GM21825 (cell line): ENCODE data around the gene ALK.

Experiments
- ATAC-seq: cut with Tn5 transposase; IDR thresholded peaks from one replicate; pipeline ENCODE4 v1.9.1; 2021; ENCODE audit warnings: mild to moderate bottlenecking, moderate library complexity; ENCODE audit not compliant: unreplicated experiment

ALK gene

DNA sequence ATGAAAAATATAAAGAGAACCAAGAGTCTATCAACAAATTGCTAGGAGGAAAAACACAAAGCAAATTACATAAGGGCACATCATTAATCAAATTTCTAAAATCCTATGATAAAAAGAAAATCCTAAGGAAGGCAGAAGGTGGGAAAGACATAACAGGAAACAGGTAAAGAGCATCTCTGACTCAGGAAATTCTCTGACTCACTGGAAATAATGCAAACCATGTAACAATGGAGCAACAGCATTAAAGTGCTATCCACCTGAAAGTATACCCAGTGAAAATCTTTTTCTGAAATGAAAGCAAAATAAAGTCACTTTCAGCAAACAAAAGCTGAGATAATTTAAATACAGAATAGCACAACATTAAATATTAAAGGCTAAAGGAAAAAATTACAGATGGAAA lies 10.9 kb downstream of the ALK start:
- ATAC-seq: no peak

DNA sequence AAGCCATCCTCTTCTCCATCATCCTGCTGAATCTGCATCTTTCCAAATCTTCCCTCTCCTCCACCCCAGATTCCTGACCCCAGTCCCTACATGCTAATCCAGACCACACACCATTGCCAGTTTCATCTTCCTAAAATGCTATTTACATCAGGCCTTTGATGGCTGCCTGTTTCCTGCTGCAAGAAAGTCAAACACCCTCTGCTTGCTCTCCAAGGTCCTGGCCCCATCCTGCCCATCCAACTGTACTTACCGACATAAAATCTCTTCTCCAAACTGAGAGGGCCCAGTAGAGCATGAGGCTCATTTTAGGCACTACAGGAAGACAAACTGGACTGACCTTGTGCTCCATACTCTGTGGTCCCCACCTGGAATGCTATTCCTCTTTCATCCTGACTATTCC lies 19.0 kb downstream of the ALK start:
- ATAC-seq: no peak

DNA sequence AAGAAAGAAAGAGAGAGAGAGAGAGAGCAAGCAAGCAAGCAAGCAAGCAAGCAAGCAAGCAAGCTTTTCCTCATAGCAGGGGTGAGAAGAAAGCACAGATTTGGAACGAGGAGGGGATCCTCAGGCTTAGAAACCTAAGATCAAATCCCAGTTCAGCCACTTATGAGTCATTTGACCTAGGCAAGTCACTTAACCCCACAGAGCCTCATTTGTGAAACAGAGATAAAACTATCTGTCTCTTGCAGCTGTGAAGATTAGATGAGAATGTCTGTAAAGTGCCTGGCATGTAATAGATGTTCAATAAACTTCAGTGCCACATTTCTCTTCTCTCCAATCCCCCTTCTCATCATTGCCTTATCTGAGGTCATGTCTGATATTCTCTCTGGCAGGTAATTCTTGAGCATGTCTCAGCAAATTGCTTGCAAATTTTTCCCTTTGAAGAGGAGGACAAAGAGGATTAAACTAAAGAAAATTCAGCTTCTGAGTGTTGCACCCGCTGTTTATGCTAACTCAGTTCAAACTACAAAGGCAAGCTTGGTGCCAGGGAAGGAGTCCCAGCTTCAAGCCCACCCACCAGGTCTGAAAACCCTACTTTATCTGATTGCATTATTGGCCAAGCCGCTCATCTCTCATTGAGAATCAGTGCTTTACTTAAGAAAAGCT lies 20.3 kb downstream of the ALK start:
- no peak for ATAC-seq

DNA sequence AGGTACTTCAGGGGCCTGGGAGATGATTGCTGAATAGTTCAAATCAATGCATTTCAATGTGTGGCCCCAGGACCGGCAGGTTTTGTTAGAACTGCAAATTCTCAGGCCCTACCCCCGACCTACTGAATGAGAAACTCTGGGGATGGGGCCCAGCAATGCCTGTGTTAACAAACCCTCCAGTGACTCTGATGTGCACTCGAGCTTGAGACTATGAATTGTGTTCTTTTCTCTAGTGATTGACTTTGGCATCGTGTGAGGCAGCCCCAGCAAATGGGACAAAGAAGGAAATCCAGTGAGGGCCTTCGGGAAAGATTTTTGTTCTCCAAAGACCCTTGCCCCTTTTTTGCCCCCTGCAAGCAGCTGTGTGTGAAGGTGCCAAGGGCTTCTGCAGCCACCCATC lies 22.4 kb downstream of the ALK start:
- ATAC-seq: no peak

DNA sequence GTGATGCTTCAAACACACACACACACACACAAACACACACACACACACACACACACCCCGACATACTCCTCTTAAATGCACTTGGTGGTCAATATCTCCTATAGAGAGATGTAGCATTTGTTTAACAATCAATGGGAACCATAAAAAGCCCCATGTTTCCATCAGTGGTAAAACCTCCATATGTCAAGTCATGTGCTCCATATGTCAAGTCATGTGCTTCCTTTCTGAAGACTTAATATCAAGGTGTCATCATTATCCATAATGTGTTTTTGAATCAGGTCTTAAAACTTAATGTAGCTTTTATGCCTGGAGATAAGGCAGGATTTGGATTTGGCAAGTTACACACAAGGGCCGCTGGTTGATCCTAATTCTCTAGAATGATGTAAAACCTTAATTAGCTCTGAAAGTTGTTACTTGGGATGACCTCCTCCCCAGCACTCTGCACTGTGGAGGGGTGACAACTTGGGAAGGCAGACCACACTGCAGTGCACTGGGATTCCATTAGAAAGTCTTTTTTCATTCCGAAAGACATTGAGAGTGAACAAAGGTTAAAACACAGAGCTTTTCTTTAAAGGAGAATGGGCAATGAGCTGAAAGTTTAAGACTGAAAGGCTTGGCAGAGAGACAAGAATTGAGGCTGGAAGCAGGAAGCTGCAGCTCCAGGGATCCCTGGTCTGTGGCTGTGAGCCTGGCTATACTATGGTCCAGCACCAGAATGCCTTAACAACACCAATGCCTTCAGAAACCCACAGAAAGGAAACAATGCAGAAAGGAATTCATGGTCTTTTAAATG lies 26.4 kb downstream of the ALK start:
- ATAC-seq: no peak

DNA sequence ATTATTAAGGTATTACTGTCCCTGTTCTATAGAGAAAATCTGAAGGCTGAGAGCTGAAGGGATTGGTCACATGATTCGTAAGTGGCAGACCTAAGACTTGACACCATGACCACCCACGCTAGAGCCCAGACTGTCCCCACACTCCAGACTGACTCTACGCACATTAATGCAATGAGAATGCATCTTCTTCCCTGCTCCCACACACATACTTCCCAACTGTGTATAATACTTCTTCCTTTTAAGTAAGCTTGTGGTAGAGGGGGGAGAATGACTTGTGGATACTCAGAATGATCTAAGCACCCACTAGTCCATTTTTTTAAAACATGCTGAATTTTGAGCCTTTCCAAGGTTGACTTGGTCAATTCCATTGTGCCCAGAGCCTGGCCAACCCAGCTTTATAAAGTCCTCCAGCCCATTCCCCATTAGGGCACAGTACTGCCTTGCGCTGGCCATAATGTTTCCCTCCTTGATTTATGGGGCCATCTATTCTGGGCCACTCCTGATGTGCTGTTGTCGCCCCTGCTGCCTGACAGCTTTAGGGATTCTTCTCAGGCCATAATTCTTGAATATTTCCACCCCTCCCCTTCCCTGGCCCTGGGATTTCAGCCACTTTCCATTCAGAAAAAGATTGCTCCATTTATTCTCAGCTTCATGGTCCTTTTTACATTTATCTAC lies 28.7 kb downstream of the ALK start:
- no peak for ATAC-seq

DNA sequence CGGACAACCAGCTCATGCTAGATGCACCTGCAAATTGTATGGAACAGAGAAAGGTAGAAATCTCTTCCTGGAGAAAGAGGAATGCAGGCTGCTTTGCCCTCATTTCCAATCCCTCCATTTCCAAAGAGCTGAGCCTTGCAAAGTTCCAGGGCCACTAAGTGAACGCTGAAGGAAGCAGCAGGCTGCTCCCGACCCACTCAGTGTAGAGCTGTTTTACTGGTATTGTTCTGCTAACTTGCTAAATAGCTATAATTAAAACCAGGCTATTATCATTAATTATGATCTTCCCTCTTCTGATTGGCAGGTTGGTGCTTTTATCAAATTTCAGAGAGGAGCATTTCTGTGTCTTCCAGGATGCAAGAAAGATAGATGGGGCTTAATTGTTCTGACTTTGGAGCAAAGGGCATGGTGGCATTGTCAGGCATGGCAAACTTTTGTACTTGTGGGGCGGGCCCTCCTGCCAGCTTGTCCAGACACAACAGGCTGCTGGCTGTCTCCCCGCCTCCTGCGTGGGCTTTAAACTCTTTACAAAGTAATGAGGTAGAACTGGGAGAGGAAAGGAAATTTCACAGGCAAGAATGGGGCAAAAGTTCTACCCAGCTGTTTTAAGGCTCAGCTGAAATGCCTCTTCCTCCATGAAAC lies 40.2 kb downstream of the ALK start:
- no peak for ATAC-seq

DNA sequence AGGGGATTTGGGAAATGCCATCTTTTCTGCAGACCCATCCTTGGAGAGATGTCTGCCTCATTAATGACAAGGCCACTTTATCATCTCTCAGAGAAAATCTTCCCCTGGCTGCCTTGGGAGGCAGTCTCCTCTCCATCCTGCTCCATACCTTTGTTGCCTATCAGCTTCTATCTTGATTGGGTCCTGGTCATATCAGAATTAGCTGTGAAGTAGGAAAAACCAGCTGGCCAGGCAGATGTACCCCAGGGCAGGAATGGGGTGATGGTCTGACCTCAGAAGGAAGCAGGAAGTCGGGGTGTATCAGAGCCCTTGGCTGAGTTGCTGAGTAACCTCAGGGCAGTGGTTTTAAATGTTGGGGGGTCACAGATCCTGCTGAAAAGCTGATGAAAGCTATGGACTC lies 41.3 kb downstream of the ALK start:
- no peak for ATAC-seq

DNA sequence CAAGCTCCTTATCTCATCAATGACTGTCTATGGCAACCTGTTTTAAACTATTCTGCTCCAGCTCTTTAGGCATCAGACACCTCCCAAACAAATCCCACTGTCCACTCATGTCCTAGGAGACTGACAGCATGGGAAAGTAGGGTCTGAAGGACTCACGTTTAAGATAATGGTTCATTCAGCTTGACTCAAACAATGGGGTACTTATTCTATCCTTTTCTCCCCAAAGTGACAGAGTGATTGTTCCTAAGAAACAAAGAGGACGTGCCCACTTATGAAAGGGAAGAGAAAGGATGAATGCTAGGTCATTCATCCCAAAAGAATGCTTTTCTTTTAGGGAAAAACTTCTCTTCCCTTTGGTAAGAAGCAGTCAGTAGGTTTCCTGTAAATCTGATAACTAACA lies 41.9 kb downstream of the ALK start:
- no peak for ATAC-seq

DNA sequence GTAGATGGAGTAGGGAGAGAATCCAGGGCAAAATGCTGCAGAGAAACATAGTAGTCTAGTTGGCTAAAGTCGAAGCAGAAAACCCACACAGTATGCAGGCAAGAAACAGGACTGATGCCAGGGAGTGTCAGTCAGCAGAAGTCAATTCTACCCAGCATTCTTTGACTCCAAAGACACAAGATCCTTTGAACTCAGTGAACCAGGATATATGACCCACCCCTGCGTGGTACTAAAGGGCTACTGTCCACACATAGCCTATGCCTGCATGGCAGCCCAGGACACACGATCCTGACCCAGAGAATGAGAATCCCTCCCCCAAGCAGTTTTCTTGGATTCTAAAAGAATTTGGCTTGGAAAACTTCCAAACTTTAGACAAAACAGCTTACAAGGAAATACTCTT lies 42.5 kb downstream of the ALK start:
- ATAC-seq: no peak

DNA sequence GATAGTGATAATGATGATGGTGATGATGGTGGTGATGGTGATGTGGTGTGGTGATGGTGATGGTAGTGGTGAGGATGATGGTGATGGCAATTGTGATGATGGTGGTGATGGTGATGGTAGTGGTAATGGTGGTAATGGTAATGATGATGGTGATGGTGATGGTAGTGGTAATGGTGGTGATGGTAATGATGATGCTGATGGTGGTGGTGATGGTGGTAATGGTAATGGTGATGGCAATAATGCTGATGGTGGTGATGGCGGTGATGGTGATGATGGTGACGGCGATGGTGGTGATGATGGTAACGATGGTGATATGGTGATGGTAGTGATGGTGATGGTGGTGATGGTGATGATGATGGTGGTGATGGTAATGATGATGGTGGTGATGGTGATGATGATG lies 45.0 kb downstream of the ALK start:
- no peak for ATAC-seq

DNA sequence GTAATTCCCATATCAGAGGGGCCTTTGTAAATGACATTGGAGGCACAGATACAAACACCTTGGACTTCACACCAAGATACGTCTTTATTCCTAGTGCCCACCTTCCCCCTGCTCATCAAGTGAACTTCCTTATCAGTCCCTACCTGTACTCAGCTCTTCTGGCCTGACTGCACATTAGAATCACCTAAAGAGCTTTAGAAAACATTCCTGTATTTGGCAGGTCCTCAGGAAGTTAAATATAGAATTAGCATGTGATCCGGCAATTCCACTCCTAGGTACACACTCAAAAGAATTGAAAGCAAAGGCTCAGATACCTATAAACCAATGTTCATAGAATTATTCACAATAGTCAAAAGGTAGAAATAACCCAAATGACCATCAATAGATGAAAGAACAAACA lies 46.6 kb downstream of the ALK start:
- ATAC-seq: no peak

DNA sequence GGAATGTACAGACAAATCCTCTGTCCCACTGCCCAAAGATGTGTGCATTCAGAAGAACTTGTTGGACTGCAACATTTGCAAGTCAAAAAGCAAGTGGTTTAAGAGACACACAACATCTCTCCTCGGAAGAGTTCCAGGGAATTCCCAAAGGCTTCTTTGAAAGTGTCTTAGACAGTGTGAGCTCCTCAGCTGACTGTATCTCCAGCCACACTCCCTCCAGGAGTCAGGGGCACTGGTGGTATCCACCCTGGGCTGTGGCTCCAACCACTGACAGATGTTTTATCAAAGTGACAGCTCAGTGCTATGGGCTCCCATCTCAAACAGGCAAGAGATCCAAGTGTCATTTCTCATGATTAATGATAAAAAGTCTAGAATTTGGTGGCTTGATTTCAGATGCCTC lies 48.5 kb downstream of the ALK start:
- ATAC-seq: no peak

DNA sequence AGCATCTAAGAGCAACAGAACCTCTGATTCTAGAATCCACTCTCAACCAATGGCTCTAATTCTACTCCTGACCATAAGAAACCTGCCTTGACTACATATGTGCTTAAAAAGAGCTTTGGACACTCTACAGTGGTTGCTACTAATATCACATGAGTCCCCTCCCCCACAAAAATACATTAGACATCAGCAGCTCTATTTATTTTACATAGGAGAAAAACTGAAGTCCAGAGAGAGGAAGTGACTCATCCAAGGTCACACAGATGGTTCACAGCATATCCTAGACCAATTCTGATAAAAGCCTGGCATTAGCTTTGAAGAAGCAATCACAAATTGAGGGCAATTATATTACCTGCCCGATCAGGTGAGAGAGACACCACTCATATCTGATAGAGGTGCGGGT lies 49.8 kb downstream of the ALK start:
- ATAC-seq: no peak

DNA sequence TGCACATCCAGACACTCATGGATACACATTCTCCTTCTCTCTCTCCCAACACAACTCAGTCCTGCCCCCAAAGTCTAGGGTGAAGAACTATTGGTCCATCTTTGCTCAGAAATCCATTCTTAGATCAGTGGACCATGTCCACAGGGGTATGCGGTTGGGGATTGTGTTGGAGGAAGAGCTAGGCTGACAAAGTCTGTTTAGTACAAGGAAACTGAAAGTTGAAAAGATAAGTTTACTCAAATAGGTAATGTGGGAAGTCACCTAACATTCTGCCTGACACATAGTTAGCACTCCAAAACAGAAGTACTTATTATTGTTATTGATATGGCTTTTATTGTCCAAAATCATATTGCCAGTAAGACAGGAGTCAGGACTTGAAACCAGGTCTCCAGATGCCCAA lies 55.9 kb downstream of the ALK start:
- no peak for ATAC-seq

DNA sequence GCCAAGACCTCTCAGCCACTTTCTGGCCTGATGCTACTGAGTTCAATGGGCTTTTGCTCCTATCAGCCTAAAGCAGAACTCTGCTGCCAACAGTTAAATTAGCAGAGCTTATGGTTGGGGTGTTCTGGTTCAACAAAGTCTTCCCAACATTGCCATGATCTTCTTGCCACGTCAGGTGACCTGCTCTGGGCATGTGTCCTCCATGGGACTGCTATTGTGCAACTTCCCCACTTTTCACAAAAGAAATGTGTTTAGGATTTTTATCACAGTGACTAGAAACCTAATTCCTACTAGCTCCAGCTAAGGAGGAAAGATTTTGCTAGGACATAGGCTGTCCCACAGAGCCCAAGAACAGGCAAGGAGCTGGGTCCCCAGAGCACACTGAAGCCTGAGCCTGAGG lies 56.4 kb downstream of the ALK start:
- ATAC-seq: no peak

DNA sequence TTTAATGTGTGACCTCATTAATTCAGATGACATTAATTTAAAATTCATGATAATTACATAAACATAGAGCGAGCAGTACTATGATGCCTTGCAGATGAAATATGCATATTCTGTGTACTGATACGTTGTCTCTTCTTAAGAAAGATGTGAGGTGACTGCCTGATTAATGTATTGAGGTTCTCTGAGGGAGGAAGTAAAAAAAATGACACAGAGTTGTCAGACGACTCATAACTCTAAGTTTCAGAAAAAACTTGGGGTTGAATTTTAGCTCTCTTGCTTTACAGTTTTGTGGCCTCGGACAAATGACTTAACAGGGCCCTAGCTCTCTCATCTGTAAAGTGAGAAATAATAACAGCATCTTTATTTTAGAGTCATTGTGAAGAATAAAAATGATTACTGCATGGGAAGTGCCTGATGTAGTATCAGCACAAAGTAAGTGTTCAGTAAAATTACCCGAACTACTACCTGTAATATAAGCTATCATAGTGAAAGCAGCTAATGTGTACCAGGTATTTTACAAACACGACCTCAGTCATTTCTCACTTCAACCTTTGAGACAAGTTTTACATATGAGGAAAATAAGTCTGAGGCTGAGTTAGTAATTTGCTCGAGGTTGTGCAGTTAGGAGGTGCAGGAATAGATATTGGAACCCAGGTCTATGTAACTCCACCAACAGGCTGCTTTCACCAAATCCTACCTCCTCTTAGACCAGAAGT lies 65.3 kb downstream of the ALK start:
- no peak for ATAC-seq

DNA sequence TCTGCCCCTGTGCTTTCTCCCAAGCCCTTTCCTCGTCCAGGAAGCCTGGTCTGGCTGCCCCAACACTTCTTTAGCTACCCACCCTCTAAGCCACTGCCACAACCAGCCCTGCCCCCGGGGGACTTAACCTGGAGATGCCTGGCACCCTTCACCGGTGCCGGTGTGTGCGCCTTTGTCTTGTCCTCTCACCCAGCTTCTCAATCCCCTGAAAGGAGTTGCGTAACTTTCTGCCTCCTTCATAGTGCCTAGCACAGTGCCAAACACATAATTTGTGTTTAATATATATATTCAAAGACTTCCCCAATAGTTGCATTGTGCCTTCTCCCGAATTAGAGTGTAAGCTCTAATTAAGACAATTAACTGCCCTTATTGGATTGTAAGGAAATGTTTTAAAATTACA lies 70.6 kb downstream of the ALK start:
- ATAC-seq: no peak

DNA sequence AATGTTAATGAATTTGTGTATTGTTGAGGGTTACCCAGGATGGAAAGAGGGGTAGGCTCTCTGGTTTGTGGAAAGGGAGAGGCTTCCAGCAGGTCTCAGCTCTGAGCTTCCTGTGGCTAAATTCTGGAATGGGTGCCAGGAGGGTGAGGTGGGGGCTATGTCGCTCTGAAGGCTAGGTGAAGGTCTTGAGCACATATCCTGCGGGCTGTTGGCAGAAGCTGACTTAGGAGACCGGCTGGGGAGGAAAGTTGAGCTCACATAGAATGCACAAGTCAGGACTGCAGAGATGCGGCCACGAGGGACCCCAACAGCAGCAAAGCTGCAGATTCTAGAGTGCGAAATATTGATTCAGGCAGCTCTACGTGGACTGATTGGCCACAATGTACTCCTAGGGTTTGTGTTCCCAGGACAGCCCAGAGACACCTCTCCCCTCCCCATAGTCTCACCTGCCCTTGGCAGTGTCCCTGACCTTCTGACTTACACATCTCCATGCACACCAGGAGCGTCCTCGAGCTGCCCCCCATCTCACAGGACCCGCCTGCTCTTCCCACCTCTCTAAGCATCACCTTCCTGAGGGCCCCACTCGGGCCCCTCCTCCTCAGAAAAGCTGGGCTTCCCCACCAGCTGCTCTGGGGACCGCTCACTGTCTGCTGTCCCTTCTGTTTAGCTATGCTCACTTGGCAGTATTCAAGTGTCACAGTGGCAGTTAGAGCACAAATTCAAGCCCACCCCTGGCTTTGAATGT lies 72.6 kb downstream of the ALK start:
- no peak for ATAC-seq

DNA sequence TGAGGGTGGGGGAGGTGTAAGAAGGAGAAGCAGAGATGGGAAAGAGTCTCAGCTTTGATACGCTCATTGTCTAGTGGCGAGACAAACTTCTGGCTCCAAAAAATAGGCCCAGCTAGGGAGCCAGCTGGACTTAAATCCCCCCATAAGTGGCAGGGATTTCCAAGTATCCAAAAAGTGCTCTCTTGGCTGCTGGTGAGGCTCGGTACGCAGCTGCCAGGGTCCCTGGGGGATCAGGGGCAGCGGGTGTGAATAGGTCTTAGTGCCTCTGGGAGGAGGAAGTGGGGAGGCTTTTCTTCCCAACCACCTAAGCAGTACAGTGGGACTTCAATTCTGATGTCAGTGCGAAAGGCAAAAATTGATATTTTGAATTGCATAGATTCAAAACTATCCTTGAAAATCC lies 73.5 kb downstream of the ALK start:
- ATAC-seq: no peak
